Measurements from ENCODE around the gene PDCD5.

- TF ChIP-seq CTCF (IDR thresholded peaks at IDR 0.05) (no peak), EZH2 (IDR thresholded peaks at IDR 0.05) (no peak), EZH2phosphoT487 (IDR thresholded peaks at IDR 0.05) (no peak)
Measured at GRCh38 chr19:32603961-32604360, 23.0 kb downstream of the PDCD5 start.

All from neural progenitor cell (in vitro differentiated cells).